Transverse colon (tissue), 4 donors: ENCODE measurements around the gene SWAP70.

Experiments
- POLR2A ChIP-seq: fragments of 450-650 bp; IDR thresholded peaks from one replicate; pipeline ENCODE4 v1.6.1; 2016; ENCODE audit warnings: antibody characterized with exemption, mild to moderate bottlenecking, moderate library complexity
- POLR2AphosphoS5 ChIP-seq, 3 donors: sonication (generic); formaldehyde crosslinking; IDR thresholded peaks; one replicate each; pipeline ENCODE4 v1.6.1; 2016; ENCODE audit warnings: antibody characterized with exemption in 3 of 3
- TF ChIP-seq, protein P1 (sequence below), 5 experiments: fragments of 200-600 bp in 3 of 5; fragments of 450-650 bp in 2 of 5; sonication (generic) in 3 of 5; IDR thresholded peaks; 1 replicate in 2 of 5; 2 replicates in 3 of 5; pipeline ENCODE4 v1.5.1; 2016 to 2017; ENCODE audit warnings: antibody characterized with exemption in 5 of 5, inconsistent platforms in 3 of 5, mild to moderate bottlenecking in 2 of 5, moderate library complexity in 1 of 5

DNA sequence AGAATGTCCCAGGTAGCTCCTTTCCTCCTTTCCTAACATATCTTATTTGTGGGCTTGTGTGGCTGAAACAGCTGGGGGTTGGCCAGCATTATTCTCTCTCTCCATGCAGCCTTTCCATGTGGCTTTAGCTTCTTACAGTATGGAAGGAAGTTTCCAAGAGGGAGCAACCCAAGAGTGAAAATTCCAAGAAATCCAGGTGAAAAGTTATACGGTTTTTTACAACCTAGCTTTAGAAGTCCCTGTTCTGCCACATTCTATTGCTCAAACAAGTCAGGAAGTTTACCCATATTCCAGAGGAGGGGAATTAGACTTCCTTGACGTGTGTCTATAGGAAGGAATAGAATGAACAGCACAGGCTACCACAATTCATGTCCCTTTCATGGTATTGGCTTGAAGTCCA, 10.0 kb upstream of the SWAP70 start:
- TF ChIP-seq POLR2A (no peak), POLR2AphosphoS5 (IDR thresholded peaks at IDR 0.05) (no peak)
- TF ChIP-seq, protein P1, sequence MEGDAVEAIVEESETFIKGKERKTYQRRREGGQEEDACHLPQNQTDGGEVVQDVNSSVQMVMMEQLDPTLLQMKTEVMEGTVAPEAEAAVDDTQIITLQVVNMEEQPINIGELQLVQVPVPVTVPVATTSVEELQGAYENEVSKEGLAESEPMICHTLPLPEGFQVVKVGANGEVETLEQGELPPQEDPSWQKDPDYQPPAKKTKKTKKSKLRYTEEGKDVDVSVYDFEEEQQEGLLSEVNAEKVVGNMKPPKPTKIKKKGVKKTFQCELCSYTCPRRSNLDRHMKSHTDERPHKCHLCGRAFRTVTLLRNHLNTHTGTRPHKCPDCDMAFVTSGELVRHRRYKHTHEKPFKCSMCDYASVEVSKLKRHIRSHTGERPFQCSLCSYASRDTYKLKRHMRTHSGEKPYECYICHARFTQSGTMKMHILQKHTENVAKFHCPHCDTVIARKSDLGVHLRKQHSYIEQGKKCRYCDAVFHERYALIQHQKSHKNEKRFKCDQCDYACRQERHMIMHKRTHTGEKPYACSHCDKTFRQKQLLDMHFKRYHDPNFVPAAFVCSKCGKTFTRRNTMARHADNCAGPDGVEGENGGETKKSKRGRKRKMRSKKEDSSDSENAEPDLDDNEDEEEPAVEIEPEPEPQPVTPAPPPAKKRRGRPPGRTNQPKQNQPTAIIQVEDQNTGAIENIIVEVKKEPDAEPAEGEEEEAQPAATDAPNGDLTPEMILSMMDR (IDR thresholded peaks at IDR 0.05) = no peak
